ENCODE data around the gene TM9SF2. TPM values are rescaled to one million over a fixed set of nuclear protein-coding genes. Genes with fewer than 3 reads are reported as not detected.
"Not testable (repeated sequence)": the region's sequence is repeated elsewhere in the genome, so short reads cannot be mapped to it uniquely, and the experiment has no call there.

TM9SF2 gene, protein sequence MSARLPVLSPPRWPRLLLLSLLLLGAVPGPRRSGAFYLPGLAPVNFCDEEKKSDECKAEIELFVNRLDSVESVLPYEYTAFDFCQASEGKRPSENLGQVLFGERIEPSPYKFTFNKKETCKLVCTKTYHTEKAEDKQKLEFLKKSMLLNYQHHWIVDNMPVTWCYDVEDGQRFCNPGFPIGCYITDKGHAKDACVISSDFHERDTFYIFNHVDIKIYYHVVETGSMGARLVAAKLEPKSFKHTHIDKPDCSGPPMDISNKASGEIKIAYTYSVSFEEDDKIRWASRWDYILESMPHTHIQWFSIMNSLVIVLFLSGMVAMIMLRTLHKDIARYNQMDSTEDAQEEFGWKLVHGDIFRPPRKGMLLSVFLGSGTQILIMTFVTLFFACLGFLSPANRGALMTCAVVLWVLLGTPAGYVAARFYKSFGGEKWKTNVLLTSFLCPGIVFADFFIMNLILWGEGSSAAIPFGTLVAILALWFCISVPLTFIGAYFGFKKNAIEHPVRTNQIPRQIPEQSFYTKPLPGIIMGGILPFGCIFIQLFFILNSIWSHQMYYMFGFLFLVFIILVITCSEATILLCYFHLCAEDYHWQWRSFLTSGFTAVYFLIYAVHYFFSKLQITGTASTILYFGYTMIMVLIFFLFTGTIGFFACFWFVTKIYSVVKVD
- 93.6 TPM for polyA plus RNA-seq (2013, experiment 1 of 2; ENCODE audit: insufficient read length)
- polyA plus RNA-seq (2013, experiment 2 of 2; ENCODE audit: insufficient read length): 92.0 TPM

DNA sequence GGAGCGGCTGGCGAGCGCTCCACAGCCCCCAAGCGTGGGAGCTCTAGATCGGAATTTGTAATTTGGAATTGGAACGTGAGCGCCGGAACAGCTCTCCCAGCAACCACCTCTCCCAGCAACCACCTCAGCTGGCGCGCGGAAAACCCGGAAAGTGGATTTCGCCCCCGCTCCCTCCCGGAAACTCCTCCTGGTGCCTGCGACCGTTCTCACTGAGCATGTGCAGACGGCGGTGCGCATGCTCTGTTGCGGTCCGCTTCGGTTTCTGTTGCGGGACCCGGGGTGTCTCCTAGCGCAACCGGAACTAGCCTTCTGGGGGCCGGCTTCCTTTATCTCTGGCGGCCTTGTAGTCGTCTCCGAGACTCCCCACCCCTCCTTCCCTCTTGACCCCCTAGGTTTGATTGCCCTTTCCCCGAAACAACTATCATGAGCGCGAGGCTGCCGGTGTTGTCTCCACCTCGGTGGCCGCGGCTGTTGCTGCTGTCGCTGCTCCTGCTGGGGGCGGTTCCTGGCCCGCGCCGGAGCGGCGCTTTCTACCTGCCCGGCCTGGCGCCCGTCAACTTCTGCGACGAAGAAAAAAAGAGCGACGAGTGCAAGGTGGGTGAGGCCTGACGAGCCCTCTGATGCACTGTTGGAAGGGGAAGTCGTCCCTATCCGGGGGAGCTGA is at the start of gene TM9SF2:
Gene TM9SF2 (plus strand): TSS at position 289 of the 664 bp plus-strand sequence. CDS start 135 bp downstream, at position 424.
- DNase-seq: peak; percentile 97

DNA sequence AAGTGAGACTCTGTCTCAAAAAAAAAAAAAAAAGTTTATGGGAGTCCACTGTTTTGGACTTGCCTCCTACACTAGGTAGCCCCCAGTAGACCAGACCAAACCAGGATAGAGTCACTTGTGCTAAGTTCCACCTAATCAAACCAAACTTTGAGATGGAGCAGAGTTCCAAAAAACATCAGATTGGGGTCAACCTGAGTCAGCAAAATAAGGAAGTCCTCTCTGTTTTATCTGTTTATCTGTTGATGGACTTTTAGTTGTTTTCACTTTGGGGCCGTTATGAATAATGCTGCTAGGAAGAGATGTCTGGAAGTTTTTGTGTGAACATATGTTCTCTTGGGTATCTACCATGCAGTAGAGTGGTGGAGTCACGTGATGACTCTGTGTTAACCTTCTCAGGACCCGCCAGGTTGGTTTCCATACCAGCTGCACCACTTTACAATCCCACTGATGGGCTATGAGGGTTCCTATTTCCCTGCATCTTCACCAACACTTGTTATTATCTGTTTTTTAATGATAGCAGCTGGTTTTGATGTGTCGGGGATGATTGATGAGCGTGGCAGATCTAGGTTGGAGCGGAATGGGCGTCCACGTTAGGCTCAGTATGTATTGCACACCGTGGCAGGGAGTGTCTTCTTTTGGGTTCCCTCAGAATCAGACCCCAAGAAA is 46.6 kb upstream of the TM9SF2 start:
- DNase-seq: no peak

DNA sequence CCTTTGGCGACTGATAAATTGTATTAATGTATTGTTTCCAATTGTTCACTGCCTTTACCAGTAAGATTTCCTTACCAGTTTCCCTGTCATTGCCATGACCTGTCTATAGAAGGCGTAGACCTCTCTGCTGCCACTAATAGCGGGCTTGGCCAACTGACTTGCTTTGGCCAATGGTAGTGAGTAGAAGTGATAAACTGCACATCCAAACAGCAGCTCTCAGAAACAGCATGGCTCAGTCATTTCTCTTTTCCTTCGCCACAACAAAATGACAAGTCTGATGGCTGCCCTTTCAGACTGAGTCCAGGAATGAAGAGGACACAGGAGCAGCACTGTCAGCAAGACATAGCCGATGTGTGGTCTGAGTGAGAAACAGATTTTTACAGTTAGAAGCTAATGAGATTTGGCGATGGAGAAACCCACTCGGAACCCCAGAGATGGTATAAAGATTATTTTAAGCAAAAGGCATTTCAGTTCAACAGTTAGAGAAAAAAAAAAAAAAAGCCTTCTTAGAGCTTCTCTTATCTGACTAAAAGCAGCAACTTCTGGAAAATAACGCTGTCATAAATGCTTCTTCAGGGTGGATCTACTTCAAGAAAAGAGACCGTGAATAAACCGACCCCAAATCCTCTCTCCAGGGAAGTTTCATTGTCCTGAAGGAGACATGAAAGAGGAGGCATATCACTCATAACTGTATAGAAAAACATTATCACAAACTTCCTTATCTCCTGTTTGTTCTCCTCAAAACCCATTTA is 42.0 kb upstream of the TM9SF2 start:
- DNase-seq: no peak

DNA sequence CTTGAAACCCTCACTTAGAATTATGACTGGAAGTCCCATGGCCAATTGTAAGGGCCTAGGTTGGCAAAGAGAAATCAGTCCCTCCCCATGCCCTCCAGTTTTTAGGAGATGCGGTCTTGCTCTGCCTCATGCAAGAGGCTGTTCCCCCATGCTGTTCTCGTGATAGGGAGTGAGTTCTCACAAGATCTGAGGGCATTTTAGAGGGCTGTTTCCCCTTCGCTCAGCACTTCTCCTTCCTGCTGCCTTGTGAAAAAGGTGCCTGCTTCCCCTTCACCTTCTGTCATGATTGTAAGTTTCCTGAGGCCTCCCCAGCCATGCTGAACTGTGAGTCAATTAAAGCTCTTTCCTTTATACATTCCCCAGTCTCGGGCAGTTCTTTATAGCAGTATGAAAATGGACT is 40.5 kb upstream of the TM9SF2 start:
- not testable (repeated sequence) for DNase-seq

DNA sequence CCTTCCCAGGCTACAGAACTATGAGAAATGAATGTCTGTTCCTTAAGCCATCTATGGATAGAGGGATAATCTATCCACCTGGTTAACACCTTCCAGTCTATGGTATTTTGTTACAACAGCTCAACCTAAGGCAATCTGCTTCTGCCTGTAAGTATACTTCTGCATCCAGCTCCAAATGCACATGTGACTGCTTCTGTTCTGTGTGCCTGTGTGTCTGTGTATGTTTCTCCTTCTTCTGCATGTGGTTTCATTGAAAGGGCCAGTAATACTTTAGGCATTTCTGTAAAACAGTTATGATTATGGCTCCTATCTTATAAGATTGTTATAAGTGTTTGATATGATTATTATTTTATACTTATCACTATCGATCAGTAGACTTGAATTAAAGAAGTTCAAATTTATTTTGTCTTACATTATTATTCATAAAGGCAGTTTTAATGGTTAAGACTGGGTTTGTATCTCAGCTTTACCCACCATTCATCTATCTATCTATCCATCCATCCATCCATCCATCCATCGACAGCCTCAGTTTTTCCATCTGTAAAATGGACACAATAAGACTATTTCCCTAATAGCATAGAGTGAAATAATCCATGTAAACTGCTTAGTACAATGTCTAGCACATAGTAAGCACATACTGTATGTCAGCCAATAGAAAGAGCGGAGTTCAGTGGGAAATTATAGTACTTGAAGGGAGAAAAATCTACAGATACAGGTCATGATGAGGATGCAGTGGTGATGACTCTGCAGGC is 37.5 kb upstream of the TM9SF2 start:
- DNase-seq: no peak

DNA sequence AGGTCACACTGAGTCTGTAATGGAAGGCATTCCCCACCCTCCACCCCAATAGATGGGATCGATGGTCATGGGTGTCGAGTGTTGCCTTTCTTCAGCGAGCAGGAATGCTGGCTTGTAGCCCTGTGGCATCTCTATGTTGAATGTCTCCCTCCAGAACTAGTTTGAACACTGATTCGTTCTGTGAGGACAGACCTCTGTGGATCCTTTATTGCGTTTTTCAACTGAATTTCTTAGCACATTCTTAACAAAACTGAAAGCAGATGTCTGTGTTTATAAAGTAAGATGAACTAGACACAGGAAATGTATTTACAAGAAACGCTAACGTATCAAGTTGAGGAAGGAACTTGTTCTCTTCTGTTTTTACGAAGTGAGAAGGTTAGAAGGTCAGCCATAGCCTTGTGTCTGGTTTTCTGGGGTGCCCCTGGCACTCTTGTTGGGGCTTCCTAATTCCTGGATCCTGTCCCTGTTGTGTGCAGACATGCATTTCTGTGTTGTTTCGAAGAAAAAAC is 36.8 kb upstream of the TM9SF2 start:
- DNase-seq: peak; percentile 77

DNA sequence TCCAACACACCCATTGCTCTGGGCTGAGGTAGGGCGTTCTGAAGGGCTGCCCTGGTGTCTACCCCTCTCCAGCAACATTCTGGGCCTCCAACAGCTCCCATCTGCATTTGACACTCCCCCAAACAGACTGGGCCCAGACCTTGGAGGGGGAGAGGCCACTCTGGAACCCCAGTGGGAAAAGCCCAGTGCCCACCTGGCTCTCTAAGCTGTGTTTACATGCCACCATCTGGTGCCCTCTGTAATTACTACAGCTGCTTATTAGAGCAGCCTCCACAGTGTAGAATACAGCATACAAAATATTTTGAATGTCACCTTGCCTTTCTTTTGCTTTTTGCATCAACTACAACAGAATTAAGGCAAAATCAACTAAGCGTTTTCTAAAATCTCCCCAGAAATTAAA is 35.8 kb upstream of the TM9SF2 start:
- no peak for DNase-seq

DNA sequence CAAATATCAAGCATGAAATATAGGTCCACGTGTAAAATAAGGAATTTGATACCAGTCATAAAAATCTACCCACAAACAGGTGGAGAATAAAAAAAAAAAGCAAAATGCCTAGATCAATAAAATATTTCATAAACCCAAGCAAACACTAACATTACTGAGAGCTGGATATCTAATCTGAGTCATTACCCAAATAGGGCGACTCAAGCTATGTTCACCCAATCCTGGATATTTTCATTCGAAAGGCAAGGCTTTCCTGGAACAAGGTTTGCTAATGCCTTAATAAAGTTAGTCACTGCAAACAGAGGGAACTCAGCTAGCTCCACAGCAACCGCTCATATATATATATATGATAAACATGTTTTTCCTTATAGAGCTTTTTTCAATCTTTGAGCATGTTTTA is 33.5 kb upstream of the TM9SF2 start:
- peak; percentile 73 for DNase-seq

DNA sequence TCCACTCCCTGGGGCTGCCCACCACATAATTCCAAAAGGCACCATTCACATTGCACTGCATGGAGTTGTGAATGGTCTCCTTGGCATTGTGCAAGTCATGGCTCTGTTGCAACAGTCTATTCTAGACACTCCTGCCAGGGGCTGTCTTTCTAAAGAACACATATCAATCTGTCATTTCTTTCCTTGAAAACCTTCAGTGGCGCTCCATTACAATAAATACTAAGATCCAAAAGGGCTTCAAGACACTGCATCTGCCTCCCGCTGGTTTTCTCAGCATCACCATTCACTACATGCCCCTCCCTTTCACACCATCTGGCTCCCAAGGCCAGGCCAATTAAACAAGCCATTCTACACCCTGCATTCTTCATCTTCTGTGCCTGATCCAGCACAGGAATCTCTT is 32.2 kb upstream of the TM9SF2 start:
- no peak for DNase-seq

DNA sequence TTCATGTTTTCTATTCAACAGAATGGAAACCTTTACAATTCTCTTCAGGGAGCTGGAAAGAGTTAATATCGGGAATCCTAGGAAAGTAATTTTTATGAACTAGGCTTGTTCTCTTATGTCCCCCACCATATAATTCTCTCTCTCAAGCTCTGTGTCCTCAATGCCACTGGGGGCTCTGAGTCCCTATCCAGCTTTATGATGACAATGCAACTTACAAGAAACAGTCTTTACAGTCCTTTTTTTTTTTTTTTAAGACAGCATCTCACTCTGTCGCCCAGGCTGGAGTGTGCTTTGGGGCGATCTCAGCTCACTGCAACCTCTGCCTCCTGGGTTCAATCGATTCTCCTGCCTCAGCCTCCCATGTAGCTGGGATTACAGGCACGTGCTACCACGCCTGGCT is 31.2 kb upstream of the TM9SF2 start:
- DNase-seq: no peak

DNA sequence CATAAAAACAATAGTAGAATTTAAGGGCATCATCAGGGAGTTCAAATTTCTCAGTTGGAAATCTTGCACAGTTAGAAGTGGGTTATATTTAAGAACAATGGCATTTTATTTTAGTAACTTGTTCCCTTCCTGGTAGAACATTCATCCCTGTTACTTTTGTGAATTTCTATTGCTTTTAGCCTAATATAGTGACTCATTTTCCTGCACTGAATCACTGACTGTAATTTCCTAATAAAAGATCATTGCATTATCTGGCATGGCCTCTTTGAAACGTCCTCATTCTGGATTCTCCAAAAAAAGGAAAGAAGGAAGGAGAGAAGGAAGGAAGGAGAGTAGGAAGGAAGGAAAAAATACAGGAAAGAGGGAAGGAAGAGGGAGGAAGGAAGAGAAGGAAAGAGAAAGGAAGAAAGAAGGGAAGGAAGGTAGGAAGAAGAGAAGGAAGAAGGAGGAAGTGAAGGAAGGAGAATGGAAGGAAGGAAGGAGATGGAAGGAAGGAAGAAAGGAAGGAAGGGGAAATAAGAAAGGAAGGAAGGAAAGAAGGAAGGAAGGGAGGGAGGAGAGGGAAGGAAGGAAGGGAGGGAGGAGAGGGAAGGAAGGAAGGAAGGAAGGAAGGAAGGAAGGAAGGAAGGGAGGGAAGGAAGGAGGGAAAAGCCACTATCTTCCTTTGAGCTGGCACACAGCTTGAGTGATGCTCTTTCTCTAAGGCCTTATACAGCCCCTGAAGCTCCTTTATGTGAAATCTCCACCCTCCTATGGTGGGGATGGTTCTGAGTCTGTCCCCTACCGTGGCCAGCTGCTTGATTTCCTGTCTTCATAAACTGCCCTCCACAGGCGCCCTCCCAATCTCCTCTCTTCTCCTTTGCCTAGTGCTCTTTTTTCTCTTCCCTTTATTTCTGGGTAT is 29.8 kb upstream of the TM9SF2 start:
- DNase-seq: peak; percentile 36

DNA sequence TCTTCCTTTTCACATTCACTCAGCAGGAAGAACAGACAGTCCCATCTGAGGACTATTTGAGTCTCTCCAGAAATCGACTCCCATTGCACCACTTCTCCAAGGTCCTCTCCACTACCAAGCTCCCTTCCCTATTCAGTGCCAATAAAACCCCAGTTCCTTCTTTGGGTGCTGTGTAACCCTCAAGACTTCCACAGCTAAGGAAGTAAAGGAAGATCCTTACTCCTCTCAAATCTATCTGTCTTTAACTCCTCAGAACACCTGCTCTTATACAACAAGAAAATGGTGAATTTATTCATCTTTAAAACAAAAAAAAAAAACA is 29.2 kb upstream of the TM9SF2 start:
- DNase-seq: no peak

DNA sequence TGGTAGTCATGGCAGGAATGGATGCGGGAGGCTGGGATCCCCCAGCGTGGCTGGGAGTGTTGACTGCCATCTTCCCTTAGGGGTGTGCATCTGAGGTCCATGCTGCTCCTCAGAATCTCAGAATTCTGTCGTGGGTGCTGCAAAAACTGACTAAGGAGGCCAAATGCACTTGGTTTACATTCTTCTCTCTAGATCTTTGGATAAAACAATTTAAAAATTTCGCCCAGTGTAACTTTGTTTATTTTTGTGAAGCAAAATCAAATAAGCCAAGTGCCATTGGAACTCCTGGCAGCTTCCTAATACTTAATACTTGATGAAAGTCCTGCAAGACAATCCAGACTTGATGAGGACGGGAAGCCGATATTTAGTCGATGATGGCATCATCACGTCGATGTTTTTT is 27.8 kb upstream of the TM9SF2 start:
- no peak for DNase-seq

DNA sequence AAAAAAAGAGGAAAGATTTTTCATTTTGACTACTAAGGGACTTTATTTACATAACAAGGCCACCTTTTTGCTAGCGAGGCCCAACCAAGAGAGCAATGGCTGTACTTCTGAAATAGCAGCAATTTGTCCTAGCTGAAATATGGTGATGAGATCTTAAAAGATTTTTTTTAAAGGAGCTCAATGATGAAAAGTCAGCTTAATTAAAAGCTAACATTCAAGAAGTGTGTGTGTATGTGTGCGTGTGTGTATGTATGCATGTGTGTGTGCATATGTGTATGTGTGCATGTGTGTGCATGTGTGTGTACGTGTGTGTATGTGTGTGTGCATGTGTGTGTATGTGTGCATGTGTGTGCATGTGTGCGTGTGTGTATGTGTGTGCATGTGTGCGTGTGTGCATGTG is 24.6 kb upstream of the TM9SF2 start:
- no peak for DNase-seq

DNA sequence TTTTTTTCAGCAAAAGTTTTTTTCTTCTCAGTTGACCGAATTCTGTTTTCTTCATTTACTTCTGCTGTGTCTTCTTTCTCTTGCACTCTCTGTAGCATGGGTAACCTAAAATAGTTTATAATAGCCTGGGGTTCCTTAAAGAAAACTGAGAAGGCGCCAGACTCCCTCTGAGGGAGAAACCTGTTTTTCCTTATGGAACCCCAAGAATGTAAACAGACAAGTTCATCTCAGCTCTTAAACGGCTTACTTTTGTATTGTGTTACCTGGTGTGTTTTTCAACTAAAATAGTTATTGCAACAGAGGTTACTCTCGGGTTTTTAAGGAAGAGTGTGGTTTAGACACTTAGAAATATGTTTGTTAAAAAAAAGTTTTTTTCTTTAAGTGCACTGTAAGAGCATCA is 23.8 kb upstream of the TM9SF2 start:
- no peak for DNase-seq

DNA sequence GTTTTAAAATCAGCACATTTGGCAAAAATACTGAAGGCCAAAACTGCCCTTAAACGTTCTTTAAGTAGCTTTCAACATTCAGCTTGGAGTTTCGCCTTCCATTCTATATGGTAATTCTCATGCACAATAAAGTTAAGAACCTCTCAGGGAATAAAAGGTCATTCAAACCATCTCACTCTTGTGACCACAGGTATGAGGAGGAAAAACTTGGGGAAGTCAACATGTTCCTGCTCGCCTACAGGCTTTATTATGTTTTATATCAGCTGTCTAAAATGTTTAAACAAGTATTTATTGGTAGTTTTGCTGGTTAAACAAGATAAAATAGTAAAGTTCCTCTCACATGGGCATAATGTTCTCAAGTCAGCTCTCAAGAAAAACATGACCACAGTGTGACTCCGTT is 19.9 kb upstream of the TM9SF2 start:
- no peak for DNase-seq

DNA sequence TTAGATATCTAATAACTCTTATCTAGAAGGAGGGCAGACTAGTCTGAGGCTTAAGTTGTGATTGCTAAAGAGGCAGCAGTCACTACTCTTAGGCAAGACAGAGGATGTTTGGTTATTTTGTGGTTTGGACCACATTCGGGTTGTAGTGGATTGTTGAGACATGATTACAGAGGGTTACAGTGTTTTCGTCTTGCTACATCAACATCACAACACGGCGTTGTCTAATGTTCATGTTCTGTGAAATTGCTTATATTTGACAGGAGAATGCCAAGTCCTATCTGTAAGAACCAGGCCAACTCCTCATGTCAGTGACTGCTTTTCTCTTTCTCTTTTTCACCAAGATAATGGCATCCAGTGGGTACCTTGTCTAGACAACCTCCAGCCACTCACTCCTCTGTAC is 16.8 kb upstream of the TM9SF2 start:
- peak; percentile 14 for DNase-seq

DNA sequence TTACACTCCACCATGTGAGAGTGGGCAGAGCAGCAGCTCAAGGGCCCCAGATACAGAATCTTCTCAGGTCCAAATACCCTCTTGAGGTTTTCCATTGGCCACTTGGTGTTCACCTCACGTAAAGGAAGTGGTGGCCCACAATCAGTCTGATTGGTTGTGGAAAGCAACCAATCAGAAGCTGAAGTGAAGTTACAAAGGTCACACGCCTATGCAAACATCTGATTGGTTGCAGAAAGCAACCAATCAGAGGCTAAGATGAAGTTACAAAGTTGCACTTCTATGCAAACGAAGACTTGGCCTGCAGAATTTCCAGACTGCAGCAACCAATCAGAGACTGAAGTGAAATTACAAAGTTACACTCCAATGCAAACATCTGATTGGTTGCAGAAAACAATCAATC is 14.3 kb upstream of the TM9SF2 start:
- no peak for DNase-seq

DNA sequence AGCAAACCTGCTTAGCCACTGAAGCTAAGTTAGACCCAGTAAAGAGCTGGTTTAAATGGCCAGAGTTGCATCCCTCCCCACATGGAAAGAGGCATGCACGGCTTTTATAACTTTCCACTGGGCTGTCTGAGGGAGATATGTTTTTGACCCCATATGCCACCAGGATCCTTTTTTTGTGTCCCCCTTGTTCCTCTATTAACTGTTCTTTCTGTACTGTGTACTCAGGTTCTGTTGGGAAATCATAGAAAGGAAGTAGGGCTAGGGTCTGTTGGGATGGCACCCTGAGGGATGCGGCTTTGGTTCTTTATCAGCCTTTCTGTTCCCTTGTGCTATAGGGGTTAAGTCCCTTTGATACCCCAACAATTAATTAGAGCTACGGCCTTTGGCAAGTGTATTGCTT is 12.2 kb upstream of the TM9SF2 start:
- DNase-seq: no peak

DNA sequence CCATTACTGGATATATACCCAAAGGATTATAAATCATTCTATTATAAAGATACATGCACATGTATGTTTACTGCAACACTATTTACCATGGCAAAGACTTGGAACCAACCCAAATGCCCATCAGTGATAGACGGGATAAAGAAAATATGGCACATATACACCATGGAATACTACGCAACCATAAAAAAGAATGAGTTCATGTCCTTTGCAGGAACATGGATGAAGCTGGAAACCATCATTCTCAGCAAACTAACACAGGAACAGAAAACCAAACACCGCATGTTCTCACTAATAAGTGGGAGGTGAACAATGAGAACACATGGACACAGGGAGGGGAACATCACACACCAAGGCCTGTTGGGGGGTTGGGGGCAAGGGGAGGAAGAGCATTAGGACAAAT is 9.5 kb upstream of the TM9SF2 start:
- not testable (repeated sequence) for DNase-seq
